Hepatocyte (in vitro differentiated cells): ENCODE results near the gene CAB39L. TPM values are rescaled to one million over a fixed set of nuclear protein-coding genes. Genes with fewer than 3 reads are reported as not detected.

Experiments used
- DNase-seq: peaks from one replicate; pipeline ENCODE4 v3.0.0-alpha.2; 2016; ENCODE audit warnings: low spot score
- H2AFZ ChIP-seq: fragments of 200-600 bp; sonication (generic); 2 replicates; pipeline ENCODE4 v1.6.0; 2016; ENCODE audit warnings: antibody characterized with exemption, mild to moderate bottlenecking
- H3K27ac ChIP-seq: fragments of 200-600 bp; sonication (generic); 2 replicates; pipeline ENCODE4 v1.5.1; 2016; ENCODE audit warnings: mild to moderate bottlenecking
- H3K27me3 ChIP-seq: fragments of 200-600 bp; sonication (generic); 2 replicates; pipeline ENCODE4 v1.6.1; 2016
- H3K36me3 ChIP-seq: fragments of 200-600 bp; sonication (generic); replicated peaks from 2 replicates; pipeline ENCODE4 v1.5.1; 2016; ENCODE audit warnings: low read depth; ENCODE audit not compliant: insufficient read depth
- H3K4me1 ChIP-seq: fragments of 200-600 bp; sonication (generic); 2 replicates; pipeline ENCODE4 v1.5.1; 2016; ENCODE audit warnings: mild to moderate bottlenecking, moderate library complexity; ENCODE audit not compliant: insufficient read depth
- H3K4me2 ChIP-seq: fragments of 200-600 bp; sonication (generic); 2 replicates; pipeline ENCODE4 v1.6.0; 2016
- H3K4me3 ChIP-seq: fragments of 200-600 bp; sonication (generic); 2 replicates; pipeline ENCODE4 v1.5.1; 2016; ENCODE audit warnings: mild to moderate bottlenecking
- H3K79me2 ChIP-seq: fragments of 200-600 bp; sonication (generic); 2 replicates; pipeline ENCODE4 v1.6.0; 2017; ENCODE audit warnings: mild to moderate bottlenecking
- H3K9me2 ChIP-seq: fragments of 200-600 bp; sonication (generic); replicated peaks from 2 replicates; pipeline ENCODE4 v1.6.0; 2017; ENCODE audit warnings: mild to moderate bottlenecking; ENCODE audit not compliant: insufficient read depth
- H3K9me3 ChIP-seq: fragments of 200-600 bp; sonication (generic); 2 replicates; pipeline ENCODE4 v1.5.1; 2016; ENCODE audit warnings: low read depth, mild to moderate bottlenecking
- H4K20me1 ChIP-seq: fragments of 200-600 bp; sonication (generic); 2 replicates; pipeline ENCODE4 v1.6.0; 2016; ENCODE audit warnings: mild to moderate bottlenecking; ENCODE audit not compliant: insufficient read depth, poor library complexity, severe bottlenecking
- CTCF ChIP-seq: fragments of 200-600 bp; sonication (generic); IDR thresholded peaks from 2 replicates; pipeline ENCODE4 v1.5.1; 2016; ENCODE audit warnings: antibody characterized with exemption, mild to moderate bottlenecking; ENCODE audit not compliant: poor library complexity
- EZH2 ChIP-seq: fragments of 200-600 bp; sonication (generic); IDR thresholded peaks from 2 replicates; pipeline ENCODE4 v1.6.1; 2016; ENCODE audit warnings: antibody characterized with exemption, mild to moderate bottlenecking, borderline replicate concordance
- EZH2phosphoT487 ChIP-seq: fragments of 200-600 bp; sonication (generic); IDR thresholded peaks from one replicate; pipeline ENCODE4 v1.6.1; 2018; ENCODE audit warnings: antibody characterized with exemption, mild to moderate bottlenecking, low read depth, moderate library complexity; ENCODE audit not compliant: unreplicated experiment, severe bottlenecking
- WGBS: methylation state at CpG from one replicate; pipeline ENCODE4 v1.1.6; 2016; ENCODE audit warnings: low lambda C conversion rate; ENCODE audit errors: missing lambda C conversion rate; 5-methylcytosine and 5-hydroxymethylcytosine counted together
- polyA plus RNA-seq: library from polyadenylated mRNA; unstranded; fragments of >200 nt; fragmentation: Nextera tagmentation; extraction: Ambion mirVana; gene quantifications from 2 replicates; pipeline ENCODE4 v1.2.1, GENCODE V29; 2016
- total RNA-seq: library from RNA; depleted of rRNA; stranded (reverse); fragments of >200 nt; gene quantifications from 2 replicates; pipeline ENCODE4 v1.2.3, GENCODE V29; 2014

The CAB39L gene
- total and polyA plus RNA-seq, 2 experiments from 2014 or later = 13.7 to 20.4 TPM

GRCh38 chr13:49419276-49419675, 24.6 kb downstream of the CAB39L start:
- 72% methylated on average over 3 of the region's 3 CpGs for WGBS
- no peaks in the 10 kb centered on the region for H3K9me2 ChIP-seq
- H3K4me3 ChIP-seq = no peak overlapping the region
- H2AFZ ChIP-seq = no peak overlapping the region
- no peaks in the 10 kb centered on the region for H3K9me3 ChIP-seq
- H3K36me3 ChIP-seq = no peaks in the 10 kb centered on the region
- H3K4me1 ChIP-seq = no peaks in the 10 kb centered on the region
- no peaks in the 10 kb centered on the region for H4K20me1 ChIP-seq
- no peaks in the 10 kb centered on the region for H3K79me2 ChIP-seq
- H3K4me2 ChIP-seq = no peak overlapping the region
- H3K27me3 ChIP-seq = no peaks in the 10 kb centered on the region
- no peak for DNase-seq
- TF ChIP-seq EZH2 (no peak), CTCF (no peak), EZH2phosphoT487 (no peak)
- H3K27ac ChIP-seq = no peak overlapping the region

GRCh38 chr13:49418206-49418605, 25.7 kb downstream of the CAB39L start:
- no peaks in the 10 kb centered on the region for H4K20me1 ChIP-seq
- H3K4me3 ChIP-seq = no peak overlapping the region
- no peaks in the 10 kb centered on the region for H3K9me2 ChIP-seq
- 95% methylated on average over 1 of the region's 1 CpG for WGBS
- H3K36me3 ChIP-seq = no peaks in the 10 kb centered on the region
- TF ChIP-seq EZH2 (no peak), EZH2phosphoT487 (no peak), CTCF (no peak)
- no peaks in the 10 kb centered on the region for H3K4me1 ChIP-seq
- no peak overlapping the region for H3K4me2 ChIP-seq
- H2AFZ ChIP-seq = no peak overlapping the region
- no peak for DNase-seq
- H3K79me2 ChIP-seq = no peaks in the 10 kb centered on the region
- no peaks in the 10 kb centered on the region for H3K9me3 ChIP-seq
- H3K27ac ChIP-seq = no peak overlapping the region
- no peaks in the 10 kb centered on the region for H3K27me3 ChIP-seq

DNA sequence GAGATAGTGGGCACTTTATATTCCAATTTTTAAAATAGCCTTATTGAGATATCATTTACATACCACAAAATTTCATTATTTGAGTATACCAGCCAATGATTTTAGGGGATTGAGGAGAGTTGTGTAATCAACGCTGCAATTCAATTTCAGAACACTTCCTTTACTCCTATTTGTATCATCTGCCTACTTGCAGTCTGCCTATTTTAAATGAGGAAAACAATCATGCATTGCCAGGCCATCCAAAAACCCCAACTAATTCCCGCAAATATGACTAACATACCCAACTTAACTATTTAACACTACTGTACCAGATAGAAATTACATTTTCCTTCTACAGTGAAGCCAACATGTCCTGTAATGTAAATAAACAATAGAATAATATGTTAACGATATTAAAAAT, 26.7 kb downstream of the CAB39L start:
- H3K79me2 ChIP-seq = no peaks in the 10 kb centered on the region
- no peaks in the 10 kb centered on the region for H3K36me3 ChIP-seq
- DNase-seq = no peak
- H3K27ac ChIP-seq = no peak overlapping the region
- no peak overlapping the region for H3K4me3 ChIP-seq
- H3K9me3 ChIP-seq = no peaks in the 10 kb centered on the region
- H4K20me1 ChIP-seq = no peaks in the 10 kb centered on the region
- no peaks in the 10 kb centered on the region for H3K4me1 ChIP-seq
- TF ChIP-seq EZH2 (no peak), CTCF (no peak), EZH2phosphoT487 (no peak)
- H3K4me2 ChIP-seq = no peak overlapping the region
- H2AFZ ChIP-seq = no peak overlapping the region
- 98% methylated on average over 3 of the region's 3 CpGs for WGBS
- no peaks in the 10 kb centered on the region for H3K9me2 ChIP-seq
- no peaks in the 10 kb centered on the region for H3K27me3 ChIP-seq

- H3K4me1 ChIP-seq = no peaks in the 10 kb centered on the region
These were observed 31.1 kb downstream of the CAB39L start for GRCh38 chr13:49412749-49413148.

More at GRCh38 chr13:49412749-49413148, 31.1 kb downstream of the CAB39L start:
- no peaks in the 10 kb centered on the region for H4K20me1 ChIP-seq
- H3K4me2 ChIP-seq = no peak overlapping the region
- no peaks in the 10 kb centered on the region for H3K9me2 ChIP-seq
- DNase-seq = no peak
- H3K27me3 ChIP-seq = no peaks in the 10 kb centered on the region
- 100% methylated on average over 2 of the region's 2 CpGs for WGBS
- no peaks in the 10 kb centered on the region for H3K9me3 ChIP-seq
- H3K79me2 ChIP-seq = no peaks in the 10 kb centered on the region
- H2AFZ ChIP-seq = no peak overlapping the region
- no peak overlapping the region for H3K27ac ChIP-seq
- TF ChIP-seq EZH2 (no peak), CTCF (no peak), EZH2phosphoT487 (no peak)
- H3K4me3 ChIP-seq = no peak overlapping the region
- no peaks in the 10 kb centered on the region for H3K36me3 ChIP-seq
